Measurements from ENCODE around the gene IMP4. TPM values are rescaled to one million over a fixed set of nuclear protein-coding genes. Genes with fewer than 3 reads are reported as not detected.

Gene IMP4
- total and polyA plus RNA-seq, 4 donors: 40.4 to 113 (median 86.2) TPM

GRCh38 chr2:130391058-130391871 lies 48.6 kb downstream of the IMP4 start:
- no peak for TF ChIP-seq CTCF (IDR thresholded peaks at IDR 0.05; ENCODE audit: control extremely low read depth, extremely low read depth)
- peak overlapping the region; percentile 92 to 94 for H3K27ac ChIP-seq (ENCODE audit: low read depth in 1 of 2, low read length in 1 of 2)
- DNase-seq: peak; percentile 85 to 87 (median 87)

DNA sequence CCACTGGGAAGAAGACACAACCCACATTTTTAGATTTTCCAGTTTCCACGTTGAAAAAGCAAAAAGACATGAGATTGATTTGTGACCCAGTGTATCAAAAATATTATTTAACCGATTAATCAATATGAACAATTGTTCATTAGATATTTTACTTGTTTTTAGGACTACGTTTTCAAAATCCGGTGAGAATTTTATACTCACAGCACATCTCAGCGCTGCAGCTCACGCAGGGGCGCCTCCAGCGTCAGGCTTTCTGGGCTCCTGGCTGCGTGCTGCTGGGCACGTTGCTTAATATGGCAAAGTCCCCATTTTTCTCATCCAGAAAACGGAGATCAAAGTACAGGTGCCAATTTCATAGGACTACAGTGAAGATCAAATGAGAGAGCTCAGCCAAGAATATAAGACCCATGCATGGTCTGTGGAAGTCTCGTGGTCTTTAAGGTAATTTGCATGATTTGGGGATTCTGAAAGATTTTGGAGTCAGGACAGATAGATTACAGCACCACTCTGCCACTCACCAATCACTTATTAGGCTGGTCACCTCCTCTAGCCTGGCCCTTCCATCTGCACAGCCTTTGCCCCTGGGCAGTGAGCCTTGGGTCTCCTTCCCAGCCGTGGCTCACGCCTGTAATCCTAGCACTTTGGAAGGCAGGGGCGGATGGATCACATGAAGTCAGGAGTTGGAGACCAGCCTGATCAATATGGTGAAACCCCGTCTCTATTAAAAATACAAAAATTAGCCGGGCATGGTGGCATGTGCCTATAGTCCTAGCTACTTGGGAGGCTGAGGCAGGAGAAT lies 49.4 kb downstream of the IMP4 start:
- Histone ChIP-seq H3K4me1 (ENCODE audit: control insufficient read depth in 5 of 5, insufficient read depth in 5 of 5, low read length in 5 of 5) (peaks cover 3 to 13% (median 7%) of the 10 kb centered on the region in 5 donors), H3K4me3 (peak overlapping the region; percentile 76), H3K9me3 (ENCODE audit: control insufficient read depth in 4 of 4, insufficient read depth in 3 of 4, low read length in 3 of 4) (no peaks in the 10 kb centered on the region), H3K27me3 (ENCODE audit: control insufficient read depth in 3 of 3, insufficient read depth in 3 of 3, low read length in 2 of 3) (no peaks in the 10 kb centered on the region), H3K9ac (ENCODE audit: insufficient read depth in 1 of 2, low read length in 2 of 2) (peak overlapping the region in 1 of 2 donors; percentile 43), H3K27ac (ENCODE audit: low read depth in 1 of 2, low read length in 1 of 2) (peak overlapping the region in 1 of 2 donors; percentile 94), H3K36me3 (ENCODE audit: control insufficient read depth in 4 of 4, insufficient read depth in 4 of 4, low read length in 4 of 4) (no peaks in the 10 kb centered on the region)
- WGBS, 2 donors: 27 to 32% methylated on average over 17 of the region's 17 CpGs
- no peak for TF ChIP-seq CTCF (IDR thresholded peaks at IDR 0.05; ENCODE audit: control extremely low read depth, extremely low read depth)
- DNase-seq: peak in 1 of 3 donors; percentile 45
- no peak for ATAC-seq (ENCODE audit: insufficient read depth, low FRiP score)

More at GRCh38 chr2:130391058-130391871, 48.6 kb downstream of the IMP4 start:
- Histone ChIP-seq H3K9ac (ENCODE audit: insufficient read depth in 1 of 2, low read length in 2 of 2) (peak overlapping the region; percentile 43 to 57), H3K27me3 (ENCODE audit: control insufficient read depth in 3 of 3, insufficient read depth in 3 of 3, low read length in 2 of 3) (no peaks in the 10 kb centered on the region), H3K4me1 (ENCODE audit: control insufficient read depth in 5 of 5, insufficient read depth in 5 of 5, low read length in 5 of 5) (peaks cover 3 to 13% (median 7%) of the 10 kb centered on the region in 5 donors), H3K4me3 (peak overlapping the region; percentile 76), H3K9me3 (ENCODE audit: control insufficient read depth in 4 of 4, insufficient read depth in 3 of 4, low read length in 3 of 4) (no peaks in the 10 kb centered on the region), H3K36me3 (ENCODE audit: control insufficient read depth in 4 of 4, insufficient read depth in 4 of 4, low read length in 4 of 4) (no peaks in the 10 kb centered on the region)
- ATAC-seq (ENCODE audit: insufficient read depth, low FRiP score): peak; percentile 93
- 2 to 3% methylated on average over 59 of the region's 59 CpGs for WGBS, 2 donors

DNA sequence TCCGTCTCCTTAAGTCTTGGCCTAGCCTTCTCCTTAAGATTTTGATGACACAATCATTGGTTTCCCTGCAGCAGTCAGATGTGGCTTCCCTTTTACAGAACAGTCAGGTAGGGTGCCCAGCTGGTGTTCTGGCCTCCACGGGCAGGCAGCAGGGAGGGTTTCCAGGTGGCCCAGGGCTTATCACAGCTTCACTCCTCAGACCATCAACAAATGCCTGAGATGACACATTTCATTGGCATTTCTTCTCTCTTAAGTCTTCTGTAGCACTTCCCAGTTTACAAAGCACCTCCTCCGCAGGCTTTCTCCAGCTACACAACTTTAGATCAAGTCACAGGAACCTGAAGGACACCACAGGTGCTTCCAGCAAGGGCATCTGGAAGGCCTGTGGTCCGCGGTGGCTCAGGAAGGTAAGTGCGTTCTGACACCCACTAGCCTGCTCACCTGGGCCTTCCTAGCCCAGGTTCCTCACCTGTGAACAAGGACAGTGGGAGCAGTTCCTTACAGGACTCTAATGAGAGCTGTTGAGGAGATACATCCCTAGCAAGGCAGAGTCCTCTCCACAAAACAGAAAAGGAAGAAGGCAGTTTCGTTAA lies 50.7 kb downstream of the IMP4 start:
- Histone ChIP-seq H3K9me3 (ENCODE audit: control insufficient read depth in 4 of 4, insufficient read depth in 3 of 4, low read length in 3 of 4) (no peaks in the 10 kb centered on the region), H3K27ac (ENCODE audit: low read depth in 1 of 2, low read length in 1 of 2) (no peak overlapping the region), H3K4me1 (ENCODE audit: control insufficient read depth in 5 of 5, insufficient read depth in 5 of 5, low read length in 5 of 5) (peaks cover 0 to 13% (median 6%) of the 10 kb centered on the region in 5 donors), H3K9ac (ENCODE audit: insufficient read depth in 1 of 2, low read length in 2 of 2) (no peak overlapping the region), H3K27me3 (ENCODE audit: control insufficient read depth in 3 of 3, insufficient read depth in 3 of 3, low read length in 2 of 3) (no peaks in the 10 kb centered on the region), H3K36me3 (ENCODE audit: control insufficient read depth in 4 of 4, insufficient read depth in 4 of 4, low read length in 4 of 4) (no peaks in the 10 kb centered on the region), H3K4me3 (no peak overlapping the region)
- 89 to 91% methylated on average over 7 of the region's 7 CpGs for WGBS, 2 donors
- no peak for TF ChIP-seq CTCF (IDR thresholded peaks at IDR 0.05; ENCODE audit: control extremely low read depth, extremely low read depth)
- ATAC-seq (ENCODE audit: insufficient read depth, low FRiP score) (no peak), DNase-seq (no peak)

Small RNAs within 50 kb of the gene (small RNA-seq; reads per million reads assigned to genes)
- not detected for gene AC132479.1 (ENCODE audit: low replicate concordance)

Other genes starting within 250 kb of the IMP4 start
- under 1 TPM in 1 of 2 donors, not detected in 1; 0.09 TPM for gene POTEF, start 213.7 kb upstream of the IMP4 start, total RNA-seq
- gene POTEF, start 213.7 kb upstream of the IMP4 start, polyA plus RNA-seq: under 1 TPM in 1 of 2 donors, not detected in 1; 0.02 TPM
- 10 to 100 TPM; 11.7 to 14.7 TPM for gene CCDC74B, start 197.8 kb upstream of the IMP4 start, total RNA-seq
- 1 to 10 TPM; 4.4 to 8.2 TPM for gene CCDC74B, start 197.8 kb upstream of the IMP4 start, polyA plus RNA-seq
- 10 to 100 TPM; 27.6 to 46.4 TPM for gene SMPD4, start 161.3 kb upstream of the IMP4 start, total RNA-seq
- gene SMPD4, start 161.3 kb upstream of the IMP4 start, polyA plus RNA-seq: 10 to 100 TPM; 27.3 to 29.5 TPM
- 100 to 1,000 TPM in 1 of 2 donors, 10 to 100 TPM in 1; 59.1 to 208 TPM for gene MZT2B, start 160.6 kb upstream of the IMP4 start, total RNA-seq
- gene MZT2B, start 160.6 kb upstream of the IMP4 start, polyA plus RNA-seq: 100 to 1,000 TPM; 170 to 243 TPM
- not detected for gene TUBA3E, start 144.5 kb upstream of the IMP4 start, total RNA-seq
- not detected for gene TUBA3E, start 144.5 kb upstream of the IMP4 start, polyA plus RNA-seq
- 10 to 100 TPM; 29.2 to 88.3 TPM for gene PTPN18, start 13.2 kb downstream of the IMP4 start, total RNA-seq
- 10 to 100 TPM; 52.5 to 67.0 TPM for gene PTPN18, start 13.2 kb downstream of the IMP4 start, polyA plus RNA-seq
- 1 to 10 TPM in 1 of 2 donors, under 1 TPM in 1; 0.28 to 4.0 TPM for gene POTEI, start 166.4 kb downstream of the IMP4 start, total RNA-seq
- under 1 TPM; 0.02 to 0.03 TPM for gene POTEI, start 166.4 kb downstream of the IMP4 start, polyA plus RNA-seq
- gene CFC1B, start 178.3 kb downstream of the IMP4 start, total RNA-seq: under 1 TPM in 1 of 2 donors, not detected in 1; 0.18 TPM
- gene CFC1B, start 178.3 kb downstream of the IMP4 start, polyA plus RNA-seq: not detected